GM23248 (cell line): ENCODE measurements around the gene NDUFA3.

Experiments
- EZH2 ChIP-seq: fragments of 200-600 bp; sonication (generic); IDR thresholded peaks from 2 replicates; pipeline ENCODE4 v1.6.1; 2018; ENCODE audit warnings: antibody characterized with exemption, mild to moderate bottlenecking; ENCODE audit not compliant: insufficient read depth, poor library complexity, severe bottlenecking
- EZH2phosphoT487 ChIP-seq: fragments of 200-600 bp; sonication (generic); IDR thresholded peaks from 2 replicates; pipeline ENCODE4 v1.6.1; 2018; ENCODE audit warnings: antibody characterized with exemption, moderate library complexity, mild to moderate bottlenecking, low read depth; ENCODE audit not compliant: insufficient read depth

GRCh38 chr19:54129617-54129996 is 27.0 kb downstream of the NDUFA3 start:
- no peak for TF ChIP-seq EZH2phosphoT487
- no peak for TF ChIP-seq EZH2
